Liver (tissue), 9 donors: ENCODE data around the gene TMEM186. TPM values are rescaled to one million over a fixed set of nuclear protein-coding genes. Genes with fewer than 3 reads are reported as not detected.

Experiments used
- DNase-seq: peaks from one replicate; pipeline ENCODE4 v3.0.0-alpha.2; 2017; ENCODE audit warnings: low spot score
- H3K27ac ChIP-seq, 2 donors: one replicate each; pipeline ENCODE4 v1.7.0; 2013; ENCODE audit warnings: inconsistent platforms in 2 of 2, low read length in 2 of 2, control low read depth in 1 of 2, low read depth in 1 of 2, mild to moderate bottlenecking in 1 of 2
- H3K27me3 ChIP-seq, 4 donors: one replicate each; pipeline versions ENCODE4 v1.6.1 to v1.7.0; 2013; ENCODE audit warnings: low read length in 3 of 4, inconsistent platforms in 1 of 4, mild to moderate bottlenecking in 1 of 4, moderate library complexity in 1 of 4; ENCODE audit not compliant: control insufficient read depth in 4 of 4, insufficient read depth in 4 of 4
- H3K36me3 ChIP-seq, 4 donors: one replicate each; pipeline versions ENCODE4 v1.6.1 to v1.7.0; 2013; ENCODE audit warnings: low read length in 3 of 4, mild to moderate bottlenecking in 3 of 4, low read depth in 1 of 4, moderate library complexity in 1 of 4; ENCODE audit not compliant: control insufficient read depth in 4 of 4, insufficient read depth in 3 of 4
- H3K4me1 ChIP-seq, 4 donors: one replicate each; pipeline versions ENCODE4 v1.6.1 to v1.7.0; 2013; ENCODE audit warnings: low read length in 3 of 4, mild to moderate bottlenecking in 3 of 4, moderate library complexity in 1 of 4; ENCODE audit not compliant: control insufficient read depth in 4 of 4, insufficient read depth in 4 of 4
- H3K4me3 ChIP-seq, 3 donors: one replicate each; pipeline versions ENCODE4 v1.6.1 to v1.7.0; 2013; ENCODE audit warnings: low read length in 3 of 3, control low read depth in 1 of 3, low read depth in 1 of 3, mild to moderate bottlenecking in 1 of 3
- H3K9ac ChIP-seq, 2 donors: one replicate each; pipeline ENCODE4 v1.7.0; 2013; ENCODE audit warnings: low read length in 2 of 2, mild to moderate bottlenecking in 2 of 2, moderate library complexity in 2 of 2, control low read depth in 1 of 2, low read depth in 1 of 2
- H3K9me3 ChIP-seq, 4 donors: one replicate each; pipeline versions ENCODE4 v1.6.1 to v1.7.0; 2013; ENCODE audit warnings: low read length in 3 of 4; ENCODE audit not compliant: control insufficient read depth in 4 of 4
- ATF3 ChIP-seq: IDR thresholded peaks from 2 replicates; pipeline ENCODE4 v1.6.1; 2016; ENCODE audit warnings: antibody characterized with exemption
- CTCF ChIP-seq: fragments of 150-350 bp; IDR thresholded peaks from 2 replicates; pipeline ENCODE4 v1.5.1; 2017; ENCODE audit warnings: improper control_type of control experiment, low read depth, low read length; ENCODE audit not compliant: missing input control
- EGR1 ChIP-seq, 2 donors: IDR thresholded peaks; 2 replicates each; pipeline ENCODE4 v1.6.1; 2016 to 2018; ENCODE audit warnings: antibody characterized with exemption in 2 of 2, low read depth in 2 of 2
- FOXA1 ChIP-seq: IDR thresholded peaks from 2 replicates; pipeline ENCODE4 v1.6.1; 2016; ENCODE audit warnings: antibody characterized with exemption
- FOXA2 ChIP-seq: IDR thresholded peaks from 2 replicates; pipeline ENCODE4 v1.6.1; 2016; ENCODE audit warnings: antibody characterized with exemption
- GABPA ChIP-seq, 2 donors: IDR thresholded peaks in 1 of 2; conservative IDR thresholded peaks in 1 of 2; 2 replicates each; pipeline ENCODE4 v1.6.1; 2016; ENCODE audit warnings: antibody characterized with exemption in 2 of 2, mild to moderate bottlenecking in 1 of 2, moderate library complexity in 1 of 2
- HNF4A ChIP-seq, 2 donors: conservative IDR thresholded peaks; 2 replicates each; pipeline ENCODE4 v1.6.1; 2016; ENCODE audit warnings: antibody characterized with exemption in 2 of 2, mild to moderate bottlenecking in 2 of 2
- HNF4G ChIP-seq: IDR thresholded peaks from 2 replicates; pipeline ENCODE4 v1.6.1; 2016; ENCODE audit warnings: antibody characterized with exemption
- JUND ChIP-seq, 2 donors: IDR thresholded peaks; 2 replicates each; pipeline ENCODE4 v1.6.1; 2016; ENCODE audit warnings: antibody characterized with exemption in 2 of 2
- NR2F2 ChIP-seq: IDR thresholded peaks from 2 replicates; pipeline ENCODE4 v1.6.1; 2016; ENCODE audit warnings: antibody characterized with exemption
- RAD21 ChIP-seq, 2 donors: IDR thresholded peaks; 2 replicates each; pipeline ENCODE4 v1.6.1; 2016; ENCODE audit warnings: antibody characterized with exemption in 2 of 2, mild to moderate bottlenecking in 2 of 2
- RXRA ChIP-seq, 2 donors: IDR thresholded peaks; 2 replicates each; pipeline ENCODE4 v1.6.1; 2017 to 2018; ENCODE audit warnings: antibody characterized with exemption in 2 of 2, mild to moderate bottlenecking in 1 of 2
- SP1 ChIP-seq: IDR thresholded peaks from 2 replicates; pipeline ENCODE4 v1.6.1; 2018; ENCODE audit warnings: antibody characterized with exemption, mild to moderate bottlenecking
- TAF1 ChIP-seq: conservative IDR thresholded peaks from 2 replicates; pipeline ENCODE4 v1.6.1; 2016; ENCODE audit warnings: antibody characterized with exemption, mild to moderate bottlenecking
- YY1 ChIP-seq: IDR thresholded peaks from 2 replicates; pipeline ENCODE4 v1.6.1; 2016; ENCODE audit warnings: antibody characterized with exemption, mild to moderate bottlenecking
- ZBTB33 ChIP-seq: IDR thresholded peaks from 2 replicates; pipeline ENCODE4 v1.6.1; 2016; ENCODE audit warnings: antibody characterized with exemption
- WGBS: extraction: QIAGEN DNeasy Blood & Tissue Kit; methylation state at CpG from one replicate; pipeline ENCODE4 v1.1.7; 2013; 5-methylcytosine and 5-hydroxymethylcytosine counted together
- polyA plus RNA-seq, 2 donors: library from polyadenylated mRNA; stranded (reverse) in 1 of 2; unstranded in 1 of 2; fragments of 200-250 nt in 1 of 2; fragments of >200 nt in 1 of 2; fragmentation: Nextera tagmentation in 1 of 2; extraction: Ambion mirVana in 1 of 2; gene quantifications; one replicate each; pipeline versions ENCODE4 v1.2.1 to v1.2.3, GENCODE V29; 2013 to 2015
- total RNA-seq, 2 donors: library from RNA; depleted of rRNA; stranded (reverse); fragments of >200 nt; gene quantifications; one replicate each; pipeline ENCODE4 v1.2.3, GENCODE V29; 2014
- TF ChIP-seq, protein P1 (sequence below): IDR thresholded peaks from 2 replicates; pipeline ENCODE4 v1.6.1; 2016; ENCODE audit warnings: antibody characterized with exemption
- TF ChIP-seq, protein P2 (sequence below): IDR thresholded peaks from 2 replicates; pipeline ENCODE4 v1.6.1; 2016; ENCODE audit warnings: antibody characterized with exemption, mild to moderate bottlenecking
- donor health status: healthy.
- donor health status: healthy.
- donor health status: healthy.
- donor health status: healthy.
- donor health status: healthy.

Gene TMEM186
- total and polyA plus RNA-seq, 4 donors = 3.3 to 11.0 (median 7.1) TPM

DNA sequence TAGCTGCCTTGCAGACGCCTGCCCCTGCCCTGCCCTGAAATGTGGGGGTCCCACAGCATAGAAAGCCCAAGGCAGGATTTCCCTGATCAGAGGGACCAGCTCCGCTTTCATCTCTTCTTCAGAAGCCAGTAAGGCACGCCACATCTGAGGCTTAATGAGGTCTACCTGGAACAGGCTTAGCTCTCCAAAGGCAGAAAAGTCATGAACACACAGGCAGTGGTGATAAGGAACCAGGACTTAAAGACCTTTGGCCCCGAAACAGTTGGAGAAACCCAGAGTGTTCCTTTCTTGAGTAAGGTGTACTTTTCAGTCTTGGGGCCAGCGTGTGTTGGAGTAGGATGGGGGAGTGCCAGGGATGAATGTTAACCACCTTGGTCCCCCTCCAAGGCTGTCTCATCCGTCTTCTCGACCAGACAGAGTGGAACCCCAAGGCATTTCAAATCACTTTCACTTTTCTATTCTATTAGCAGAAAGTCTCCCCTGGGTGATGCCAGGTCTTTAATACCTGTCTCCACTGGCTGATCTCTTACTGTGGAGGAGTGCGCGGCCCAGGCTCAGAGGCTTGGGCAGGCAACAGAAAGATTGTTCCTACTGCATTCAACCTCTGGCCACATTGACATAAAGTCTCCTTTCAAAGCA lies 43.9 kb downstream of the TMEM186 start:
- H3K9ac ChIP-seq = no peak overlapping the region
- WGBS = 75% methylated on average over 9 of the region's 9 CpGs
- TF ChIP-seq RXRA (IDR thresholded peaks at IDR 0.05) (no peak), HNF4G (no peak), YY1 (no peak), ZBTB33 (no peak), JUND (IDR thresholded peaks at IDR 0.05) (no peak)
- TF ChIP-seq, protein P1, sequence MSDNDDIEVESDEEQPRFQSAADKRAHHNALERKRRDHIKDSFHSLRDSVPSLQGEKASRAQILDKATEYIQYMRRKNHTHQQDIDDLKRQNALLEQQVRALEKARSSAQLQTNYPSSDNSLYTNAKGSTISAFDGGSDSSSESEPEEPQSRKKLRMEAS = no peak
- no peak overlapping the region for H3K4me3 ChIP-seq
- H3K9me3 ChIP-seq = no peaks in the 10 kb centered on the region
- no peak overlapping the region for H3K27ac ChIP-seq
- no peaks in the 10 kb centered on the region for H3K4me1 ChIP-seq
- DNase-seq = no peak
- H3K27me3 ChIP-seq = no peaks in the 10 kb centered on the region
- peaks cover 3 to 61% (median 35%) of the 10 kb centered on the region in 4 donors for H3K36me3 ChIP-seq

GRCh38 chr16:8752706-8753105 lies 44.7 kb downstream of the TMEM186 start:
- no peak for DNase-seq
- Histone ChIP-seq H3K4me1 (no peaks in the 10 kb centered on the region), H3K9me3 (no peaks in the 10 kb centered on the region), H3K27me3 (no peaks in the 10 kb centered on the region), H3K9ac (no peak overlapping the region), H3K27ac (peak overlapping the region in 1 of 2 donors; percentile 1), H3K36me3 (peaks cover 3 to 52% (median 28%) of the 10 kb centered on the region in 4 donors), H3K4me3 (no peak overlapping the region)
- WGBS = 47% methylated on average over 2 of the region's 2 CpGs
- TF ChIP-seq JUND (IDR thresholded peaks at IDR 0.05) = no peak
- no peak for TF ChIP-seq NR2F2
- TF ChIP-seq EGR1 (IDR thresholded peaks at IDR 0.05; ENCODE audit: low read depth in 2 of 2) = no peak
- TF ChIP-seq, protein P2, sequence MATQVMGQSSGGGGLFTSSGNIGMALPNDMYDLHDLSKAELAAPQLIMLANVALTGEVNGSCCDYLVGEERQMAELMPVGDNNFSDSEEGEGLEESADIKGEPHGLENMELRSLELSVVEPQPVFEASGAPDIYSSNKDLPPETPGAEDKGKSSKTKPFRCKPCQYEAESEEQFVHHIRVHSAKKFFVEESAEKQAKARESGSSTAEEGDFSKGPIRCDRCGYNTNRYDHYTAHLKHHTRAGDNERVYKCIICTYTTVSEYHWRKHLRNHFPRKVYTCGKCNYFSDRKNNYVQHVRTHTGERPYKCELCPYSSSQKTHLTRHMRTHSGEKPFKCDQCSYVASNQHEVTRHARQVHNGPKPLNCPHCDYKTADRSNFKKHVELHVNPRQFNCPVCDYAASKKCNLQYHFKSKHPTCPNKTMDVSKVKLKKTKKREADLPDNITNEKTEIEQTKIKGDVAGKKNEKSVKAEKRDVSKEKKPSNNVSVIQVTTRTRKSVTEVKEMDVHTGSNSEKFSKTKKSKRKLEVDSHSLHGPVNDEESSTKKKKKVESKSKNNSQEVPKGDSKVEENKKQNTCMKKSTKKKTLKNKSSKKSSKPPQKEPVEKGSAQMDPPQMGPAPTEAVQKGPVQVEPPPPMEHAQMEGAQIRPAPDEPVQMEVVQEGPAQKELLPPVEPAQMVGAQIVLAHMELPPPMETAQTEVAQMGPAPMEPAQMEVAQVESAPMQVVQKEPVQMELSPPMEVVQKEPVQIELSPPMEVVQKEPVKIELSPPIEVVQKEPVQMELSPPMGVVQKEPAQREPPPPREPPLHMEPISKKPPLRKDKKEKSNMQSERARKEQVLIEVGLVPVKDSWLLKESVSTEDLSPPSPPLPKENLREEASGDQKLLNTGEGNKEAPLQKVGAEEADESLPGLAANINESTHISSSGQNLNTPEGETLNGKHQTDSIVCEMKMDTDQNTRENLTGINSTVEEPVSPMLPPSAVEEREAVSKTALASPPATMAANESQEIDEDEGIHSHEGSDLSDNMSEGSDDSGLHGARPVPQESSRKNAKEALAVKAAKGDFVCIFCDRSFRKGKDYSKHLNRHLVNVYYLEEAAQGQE = no peak
- no peak for TF ChIP-seq SP1
- TF ChIP-seq HNF4A (conservative IDR thresholded peaks at IDR 0.05) = no peak
- TF ChIP-seq TAF1 = no peak
- TF ChIP-seq RAD21 (IDR thresholded peaks at IDR 0.05) = no peak
- TF ChIP-seq GABPA (IDR thresholded peaks at IDR 0.05 in 1 of 2, conservative IDR thresholded peaks at IDR 0.05 in 1 of 2) = no peak
- TF ChIP-seq HNF4G = no peak
- TF ChIP-seq ZBTB33 = no peak
- no peak for TF ChIP-seq RXRA (IDR thresholded peaks at IDR 0.05)
- TF ChIP-seq ATF3 = no peak
- TF ChIP-seq, protein P1 = no peak
- TF ChIP-seq FOXA2 = no peak
- TF ChIP-seq FOXA1 = no peak
- TF ChIP-seq CTCF = no peak
